GM18951 (cell line): ENCODE data around the gene ENKD1.

ENCODE experiments used
- POLR2A ChIP-seq: IDR thresholded peaks from 4 replicates; pipeline ENCODE4 v1.6.1; 2011; ENCODE audit warnings: mild to moderate bottlenecking; ENCODE audit not compliant: insufficient read length, insufficient read depth; ENCODE audit errors: extremely low read depth
- in situ Hi-C: fragments of 300-500 bp; cut with MboI; formaldehyde crosslinking; loops from one replicate; pipeline ENCODE4 v1.12.0; 2022; ENCODE audit warnings: low sequenced_read_pairs, mixed read lengths, inconsistent platforms; ENCODE audit not compliant: unreplicated experiment

ENKD1 gene, protein sequence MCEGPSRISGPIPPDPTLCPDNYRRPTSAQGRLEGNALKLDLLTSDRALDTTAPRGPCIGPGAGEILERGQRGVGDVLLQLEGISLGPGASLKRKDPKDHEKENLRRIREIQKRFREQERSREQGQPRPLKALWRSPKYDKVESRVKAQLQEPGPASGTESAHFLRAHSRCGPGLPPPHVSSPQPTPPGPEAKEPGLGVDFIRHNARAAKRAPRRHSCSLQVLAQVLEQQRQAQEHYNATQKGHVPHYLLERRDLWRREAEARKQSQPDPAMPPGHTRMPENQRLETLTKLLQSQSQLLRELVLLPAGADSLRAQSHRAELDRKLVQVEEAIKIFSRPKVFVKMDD

DNA sequence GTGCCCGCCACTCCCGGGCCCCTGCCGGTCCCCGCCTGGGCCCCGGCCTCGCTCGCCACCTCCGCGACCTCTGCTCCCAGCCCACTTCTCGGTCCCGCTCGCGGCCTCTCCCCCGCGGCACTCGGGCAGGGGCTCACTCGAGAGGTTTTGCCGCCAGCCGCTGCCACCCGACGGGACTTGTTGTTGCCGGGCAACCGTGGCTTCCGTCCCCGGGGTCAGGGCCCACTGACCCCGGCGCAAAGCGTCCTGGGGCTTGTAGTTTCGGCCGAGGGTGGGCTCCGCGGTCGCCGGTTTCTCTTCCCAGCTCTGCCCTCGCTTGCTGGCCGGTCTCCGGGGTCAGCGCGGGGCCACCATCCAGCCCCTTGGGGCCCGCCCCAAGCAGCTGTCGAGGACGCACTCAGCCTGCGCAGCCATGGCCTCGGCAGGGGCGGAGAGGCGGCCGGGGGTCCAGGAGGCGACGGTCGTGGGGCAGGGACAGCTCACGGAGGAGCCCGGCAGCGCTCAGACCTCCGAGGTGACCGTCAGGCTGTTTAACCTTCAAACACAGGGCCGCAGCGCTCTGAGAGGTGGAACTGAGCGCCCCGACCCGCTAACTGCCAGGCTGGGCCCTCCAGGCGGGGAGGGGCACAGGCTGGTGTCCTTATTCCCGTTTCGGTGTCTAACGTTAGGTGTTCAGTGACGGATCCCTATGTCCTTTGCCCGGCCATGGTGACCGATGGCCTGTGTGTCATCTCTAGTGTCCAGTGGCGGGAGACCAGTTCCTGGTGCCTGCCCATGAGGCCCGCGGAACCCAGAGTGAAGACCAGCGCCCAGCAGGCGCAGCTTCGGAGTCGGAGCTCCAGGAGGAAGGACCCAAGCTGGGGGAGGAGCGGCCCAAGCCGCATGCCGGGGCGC lies at the start of gene ENKD1, which contains the start of gene C16orf86:
ENKD1 (minus strand) TSS at position 192 of the 894 bp plus-strand sequence. CDS start 308 bp downstream, outside the sequence.
C16orf86 (plus strand) TSS at position 256 of the 894 bp plus-strand sequence; CDS start at position 413, 157 bp downstream.
- in situ Hi-C loops, result loop anchor here (25.0 kb wide), 1 partner anchor 370 kb away; no protein-coding TSS in a partner anchor
- peak; percentile 14 for TF ChIP-seq POLR2A

DNA sequence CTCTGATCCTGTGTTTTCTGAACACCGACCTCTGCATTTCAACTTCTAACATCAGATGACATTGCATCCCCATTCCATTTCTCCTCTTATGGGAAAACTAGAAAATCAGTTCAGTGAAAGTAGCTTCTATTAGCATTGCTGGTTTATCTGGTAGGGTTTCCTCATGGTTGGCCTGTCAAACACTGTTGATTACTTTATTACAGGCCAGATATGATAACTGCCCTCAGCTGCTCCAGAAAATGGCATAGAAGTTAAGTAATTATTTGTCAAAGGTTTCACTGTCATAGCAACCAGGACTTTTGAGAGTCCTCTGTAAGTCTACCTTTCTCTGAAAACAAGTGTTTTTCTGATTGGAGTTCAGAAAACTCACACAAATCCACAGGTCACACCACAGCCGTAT lies 49.5 kb upstream of the ENKD1 start:
- in situ Hi-C loops, result no loop called here
- TF ChIP-seq POLR2A, result no peak

DNA sequence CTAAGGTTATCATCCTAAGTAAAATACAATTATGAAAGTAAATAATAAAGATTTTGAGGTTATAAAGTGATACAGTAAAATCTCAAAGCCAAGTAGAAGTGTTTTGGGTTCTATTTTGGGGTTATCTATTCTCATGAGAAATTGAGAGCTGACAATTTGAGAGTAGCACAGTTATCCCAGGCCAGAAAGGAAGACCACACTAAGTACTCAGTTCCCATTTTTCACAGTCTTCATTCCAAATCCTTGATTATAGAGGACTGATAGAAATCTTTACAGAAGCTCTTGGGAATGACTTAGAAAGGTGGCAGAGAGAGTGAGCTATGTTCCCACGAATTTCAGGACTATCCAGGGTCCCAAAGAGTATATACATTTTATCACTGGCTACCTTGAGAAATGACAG lies 48.0 kb upstream of the ENKD1 start:
- no peak for TF ChIP-seq POLR2A
- in situ Hi-C loops, result no loop called here

DNA sequence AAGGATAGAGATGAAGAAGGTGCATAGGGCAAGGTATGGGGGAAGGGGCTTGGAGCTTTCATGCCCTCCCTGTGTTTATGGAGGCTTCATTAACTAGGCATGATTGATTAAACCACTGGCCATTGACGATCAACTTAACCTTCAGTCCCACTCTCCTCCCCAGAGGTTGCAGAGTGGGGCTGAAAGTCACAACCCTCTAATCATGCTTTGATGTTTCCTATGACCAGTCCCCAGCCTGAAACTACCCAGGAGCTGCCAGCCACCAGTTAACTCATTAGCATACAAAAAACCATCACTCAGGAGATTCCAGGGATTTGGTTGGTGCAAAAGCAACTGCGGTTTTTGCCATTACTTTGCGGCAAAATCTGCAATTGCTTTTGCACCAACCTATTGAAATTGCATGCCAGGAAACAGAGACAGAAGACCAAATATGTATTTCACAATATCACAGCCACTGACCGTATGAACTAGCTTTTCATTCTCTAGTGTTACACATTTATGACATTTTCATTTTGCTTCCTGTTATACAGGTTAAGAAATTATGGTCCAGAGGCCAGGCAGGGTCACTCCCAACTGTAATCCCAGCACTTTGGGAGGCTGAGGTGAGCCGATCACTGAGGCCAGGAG lies 47.2 kb upstream of the ENKD1 start:
- no peak for TF ChIP-seq POLR2A
- in situ Hi-C loops, result no loop called here

DNA sequence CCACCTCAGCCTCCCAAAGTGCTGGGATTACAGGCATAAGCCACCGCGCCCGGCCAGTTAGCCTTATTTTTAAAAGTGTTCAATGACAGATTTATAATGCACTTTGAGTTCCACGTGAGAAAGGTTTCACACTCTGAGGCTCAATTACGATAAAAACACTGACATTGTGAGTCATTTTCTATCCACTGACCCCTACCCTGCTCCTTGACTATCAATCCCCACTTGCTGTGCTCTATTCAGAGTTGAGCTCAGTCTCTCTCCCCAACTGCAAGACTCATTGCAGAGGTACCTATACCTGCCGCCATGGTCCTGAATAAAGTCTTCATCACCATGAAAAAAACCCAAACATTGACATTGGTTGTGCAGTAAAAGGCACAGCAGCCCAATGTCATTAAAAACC lies 44.1 kb upstream of the ENKD1 start:
- in situ Hi-C loops, result no loop called here
- no peak for TF ChIP-seq POLR2A

DNA sequence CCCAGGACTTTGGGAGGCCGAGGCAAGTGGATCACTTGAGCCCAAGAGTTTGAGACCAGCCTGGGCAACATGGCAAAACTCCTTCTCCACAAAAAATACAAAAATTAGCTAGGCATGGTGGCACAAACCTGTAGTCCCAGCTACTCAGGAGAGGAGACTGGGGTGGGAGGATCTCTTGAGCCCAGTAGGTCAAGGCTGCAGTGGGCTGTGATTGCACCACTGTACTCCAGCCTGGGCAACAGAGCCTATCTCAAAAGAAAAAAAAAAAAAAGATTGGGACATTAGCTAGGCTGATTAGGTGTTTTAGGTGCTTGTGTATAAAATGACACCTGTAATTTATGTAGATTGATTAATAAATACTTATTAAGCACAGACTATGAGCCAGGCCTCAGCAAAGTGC lies 42.5 kb upstream of the ENKD1 start:
- in situ Hi-C loops, result no loop called here
- no peak for TF ChIP-seq POLR2A

DNA sequence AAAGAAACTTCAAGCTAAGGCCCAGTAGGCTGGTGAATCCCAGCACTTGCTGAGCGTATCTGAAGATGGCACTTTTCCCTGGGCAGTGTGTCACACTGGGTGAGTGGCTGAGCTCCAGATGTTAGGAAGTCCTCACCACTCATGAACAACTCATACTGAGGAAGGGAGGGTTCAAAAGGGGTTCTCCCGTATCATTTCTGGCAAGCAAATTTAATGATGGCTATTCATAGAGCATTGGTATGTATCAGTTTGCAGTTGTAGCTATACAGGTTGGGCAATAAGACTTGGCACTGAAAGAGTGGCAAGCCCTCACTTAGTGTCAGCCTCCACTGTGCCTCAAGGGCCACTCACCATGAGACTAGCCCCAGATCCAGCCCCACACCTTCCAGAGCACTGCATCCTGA lies 41.8 kb upstream of the ENKD1 start:
- no peak for TF ChIP-seq POLR2A
- in situ Hi-C loops, result no loop called here

DNA sequence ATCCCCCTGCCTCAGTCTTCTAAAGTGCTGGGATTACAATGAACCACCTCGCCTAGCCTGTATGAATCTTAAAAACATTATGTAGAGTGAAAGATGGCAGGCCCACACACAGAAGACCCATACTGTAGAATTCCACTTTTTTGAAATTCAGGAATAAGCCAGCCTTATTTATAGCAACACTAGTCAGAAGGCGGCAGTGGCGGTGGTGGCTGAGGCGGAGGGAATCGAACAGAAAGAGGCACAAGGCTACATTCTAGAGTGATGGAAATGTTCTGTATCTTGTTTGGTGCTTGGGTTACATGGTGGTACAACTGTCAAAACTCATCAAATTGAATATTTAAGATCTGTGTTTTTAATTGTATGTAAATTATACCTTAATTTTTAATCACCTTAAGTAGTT lies 41.2 kb upstream of the ENKD1 start:
- TF ChIP-seq POLR2A, result no peak
- in situ Hi-C loops, result no loop called here

DNA sequence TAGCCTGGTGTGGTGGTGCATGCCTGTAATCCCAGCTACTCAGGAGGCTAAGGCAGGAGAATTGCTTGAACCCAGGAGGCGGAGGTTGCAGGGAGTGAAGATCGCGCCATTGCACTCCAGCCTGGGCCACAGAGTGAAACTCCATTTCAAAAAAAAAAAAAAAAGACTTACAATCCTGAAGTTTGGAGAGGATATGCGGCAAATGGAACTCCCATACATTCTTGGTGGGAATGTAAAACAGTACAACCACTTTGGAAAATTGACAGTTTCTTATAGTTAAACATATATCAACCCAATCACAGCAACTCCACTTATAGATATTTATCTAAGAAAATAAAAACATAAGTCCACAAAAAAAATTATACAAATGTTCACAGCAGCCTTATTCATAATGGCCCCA lies 40.7 kb upstream of the ENKD1 start:
- in situ Hi-C loops, result no loop called here
- no peak for TF ChIP-seq POLR2A

DNA sequence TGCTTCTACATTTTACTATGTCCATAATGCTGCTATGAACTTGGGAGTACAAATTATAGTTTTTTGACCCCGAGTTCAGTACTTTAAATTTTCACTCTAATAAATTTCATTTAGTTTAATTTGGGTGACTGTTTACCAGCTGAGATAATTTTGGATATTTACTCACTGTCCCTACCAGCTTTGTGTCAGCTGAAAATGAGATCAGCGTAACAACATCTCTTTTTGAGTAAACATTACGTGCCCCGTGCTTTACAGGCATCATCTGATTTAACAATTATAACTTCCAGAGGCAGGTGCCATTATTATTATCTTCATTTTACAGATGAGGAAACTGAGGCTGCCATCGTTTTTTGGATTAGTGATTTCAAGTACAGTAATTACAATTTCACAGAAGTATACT lies 37.6 kb upstream of the ENKD1 start:
- in situ Hi-C loops, result no loop called here
- no peak for TF ChIP-seq POLR2A

DNA sequence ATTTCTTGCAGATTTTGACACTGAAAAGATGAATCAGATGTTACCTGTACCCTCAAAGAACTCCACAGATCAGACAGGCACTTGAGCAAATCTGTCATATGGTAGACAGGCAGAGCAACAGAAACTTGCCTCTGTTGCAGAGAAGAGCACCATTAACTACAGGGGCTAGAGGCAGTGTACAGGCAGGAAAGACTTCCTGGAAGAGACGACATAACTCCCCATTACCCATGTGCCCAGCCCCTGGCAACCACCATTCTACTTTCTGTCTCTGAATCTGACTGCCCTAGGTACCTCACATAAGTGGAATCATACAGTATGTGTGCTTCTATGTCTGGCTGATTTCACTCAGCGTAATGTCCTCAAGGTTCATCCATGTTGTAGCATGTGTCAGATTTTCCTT lies 37.1 kb upstream of the ENKD1 start:
- in situ Hi-C loops, result no loop called here
- TF ChIP-seq POLR2A, result no peak

DNA sequence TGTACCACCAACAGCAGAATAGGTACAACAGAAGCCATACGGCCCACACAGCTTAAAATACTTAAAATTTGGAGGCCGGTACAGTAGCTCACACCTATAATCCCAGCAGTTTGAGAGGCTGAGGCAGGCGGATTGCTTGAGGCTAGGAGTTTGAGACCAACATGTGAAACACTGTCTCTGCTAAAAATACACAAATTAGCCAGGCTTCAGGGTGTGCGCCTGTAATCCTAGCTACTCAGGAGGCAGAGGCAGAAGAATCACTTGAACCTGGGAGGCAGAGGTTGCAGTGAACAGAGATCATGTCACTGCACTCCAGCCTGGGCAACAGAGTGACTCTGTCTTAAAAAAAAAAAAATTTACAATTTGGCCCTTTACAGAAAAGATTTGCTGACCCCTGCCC lies 35.6 kb upstream of the ENKD1 start:
- in situ Hi-C loops, result no loop called here
- no peak for TF ChIP-seq POLR2A

DNA sequence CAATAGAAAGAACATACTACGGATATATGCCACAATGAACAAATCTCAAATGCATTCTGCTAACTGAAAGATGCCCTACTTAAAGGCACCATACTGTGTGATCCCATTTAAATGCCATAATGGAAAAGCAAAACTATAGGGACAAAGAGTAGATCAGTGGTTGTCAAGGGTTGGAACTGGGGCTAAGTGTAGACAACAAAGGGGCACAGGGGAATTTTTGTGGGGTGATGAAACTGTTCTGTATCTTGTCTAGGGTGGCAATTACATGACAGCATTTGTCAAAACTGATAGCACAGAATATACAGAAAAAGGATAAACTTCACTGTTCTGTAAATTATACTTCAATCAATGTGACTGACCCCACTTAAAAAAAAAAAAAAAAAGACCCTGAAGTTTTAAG lies 34.9 kb upstream of the ENKD1 start:
- TF ChIP-seq POLR2A, result no peak
- in situ Hi-C loops, result no loop called here
